GM10266 (cell line): ENCODE measurements around the gene GGN.

Source experiments
- DNase-seq: peaks from one replicate; pipeline ENCODE4 v3.0.0; 2012; ENCODE audit errors: extremely low spot score
- TF ChIP-seq, protein P1 (sequence below): IDR thresholded peaks from 2 replicates; pipeline ENCODE4 v1.5.1; 2012; ENCODE audit warnings: mild to moderate bottlenecking, low read depth; ENCODE audit not compliant: control insufficient read depth, insufficient read depth; ENCODE audit errors: missing control alignments

GGN gene

DNA sequence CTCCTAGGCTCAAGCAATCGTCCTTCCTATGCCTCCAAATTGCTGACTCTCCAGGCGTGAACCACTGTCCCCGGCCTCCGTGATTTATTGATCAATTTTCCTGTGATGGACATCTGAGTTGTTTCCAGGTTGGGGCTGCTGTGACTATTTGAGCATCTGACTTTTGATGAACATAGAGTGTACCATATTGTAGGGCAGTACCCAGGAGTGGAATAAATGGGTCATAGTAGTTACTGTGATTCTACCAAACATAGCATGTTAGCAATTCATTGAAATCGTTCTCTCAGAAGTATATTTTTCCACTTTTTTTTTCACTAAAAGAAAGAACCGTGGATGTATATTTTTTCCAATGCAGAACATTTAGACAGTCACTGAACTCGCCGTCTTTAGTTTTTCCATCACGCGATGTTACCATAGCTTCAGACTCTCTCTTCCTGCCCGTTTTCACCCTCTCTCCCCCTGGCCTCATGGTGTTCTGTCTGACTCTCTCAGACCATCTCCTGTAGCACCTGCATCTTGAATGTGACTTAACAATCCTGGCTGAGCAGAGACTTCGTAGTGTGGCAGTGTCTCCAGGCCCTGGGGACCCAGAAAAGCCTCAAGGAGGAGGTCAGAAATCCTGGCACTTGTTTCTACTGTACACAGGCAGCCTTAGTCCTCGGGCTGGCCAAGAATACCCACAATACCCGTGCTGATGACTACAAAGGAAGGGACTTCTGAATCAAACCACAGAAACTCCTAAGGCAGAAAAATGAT lies 41.4 kb upstream of the GGN start:
- no peak for DNase-seq

DNA sequence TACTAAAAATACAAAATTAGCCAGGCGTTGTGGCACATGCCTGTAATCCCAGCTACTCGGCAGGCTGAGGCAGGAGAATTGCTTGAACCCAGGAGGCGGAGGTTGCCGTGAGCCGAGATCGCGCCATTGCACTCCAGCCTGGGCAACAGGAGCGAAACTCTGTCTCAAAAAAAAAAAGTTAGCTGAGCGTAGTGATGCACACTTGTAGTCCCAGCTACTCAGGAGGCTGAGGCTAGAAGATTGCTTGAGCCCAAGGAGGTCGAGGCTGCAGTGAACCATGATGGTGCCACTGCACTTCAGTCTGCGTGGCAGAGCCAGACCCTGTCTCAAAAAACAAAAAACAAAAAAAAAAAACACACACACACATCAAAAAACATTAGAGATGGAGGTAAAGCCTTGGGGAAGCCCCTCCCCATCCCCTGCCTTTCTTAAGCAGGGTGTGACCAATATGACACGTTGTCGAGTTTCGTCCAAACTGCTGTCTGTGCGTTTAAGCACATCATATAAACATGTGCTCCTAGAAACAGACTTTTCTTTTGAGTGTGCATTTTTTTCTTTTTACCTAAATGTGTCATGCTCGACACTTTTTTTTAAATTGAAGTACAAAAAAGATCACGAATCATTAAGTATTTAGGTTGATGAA lies 39.3 kb upstream of the GGN start:
- DNase-seq = peak; percentile 78

More for the DNA sequence above, 41.4 kb upstream of the GGN start:
- TF ChIP-seq, protein P1, sequence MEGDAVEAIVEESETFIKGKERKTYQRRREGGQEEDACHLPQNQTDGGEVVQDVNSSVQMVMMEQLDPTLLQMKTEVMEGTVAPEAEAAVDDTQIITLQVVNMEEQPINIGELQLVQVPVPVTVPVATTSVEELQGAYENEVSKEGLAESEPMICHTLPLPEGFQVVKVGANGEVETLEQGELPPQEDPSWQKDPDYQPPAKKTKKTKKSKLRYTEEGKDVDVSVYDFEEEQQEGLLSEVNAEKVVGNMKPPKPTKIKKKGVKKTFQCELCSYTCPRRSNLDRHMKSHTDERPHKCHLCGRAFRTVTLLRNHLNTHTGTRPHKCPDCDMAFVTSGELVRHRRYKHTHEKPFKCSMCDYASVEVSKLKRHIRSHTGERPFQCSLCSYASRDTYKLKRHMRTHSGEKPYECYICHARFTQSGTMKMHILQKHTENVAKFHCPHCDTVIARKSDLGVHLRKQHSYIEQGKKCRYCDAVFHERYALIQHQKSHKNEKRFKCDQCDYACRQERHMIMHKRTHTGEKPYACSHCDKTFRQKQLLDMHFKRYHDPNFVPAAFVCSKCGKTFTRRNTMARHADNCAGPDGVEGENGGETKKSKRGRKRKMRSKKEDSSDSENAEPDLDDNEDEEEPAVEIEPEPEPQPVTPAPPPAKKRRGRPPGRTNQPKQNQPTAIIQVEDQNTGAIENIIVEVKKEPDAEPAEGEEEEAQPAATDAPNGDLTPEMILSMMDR = no peak

DNA sequence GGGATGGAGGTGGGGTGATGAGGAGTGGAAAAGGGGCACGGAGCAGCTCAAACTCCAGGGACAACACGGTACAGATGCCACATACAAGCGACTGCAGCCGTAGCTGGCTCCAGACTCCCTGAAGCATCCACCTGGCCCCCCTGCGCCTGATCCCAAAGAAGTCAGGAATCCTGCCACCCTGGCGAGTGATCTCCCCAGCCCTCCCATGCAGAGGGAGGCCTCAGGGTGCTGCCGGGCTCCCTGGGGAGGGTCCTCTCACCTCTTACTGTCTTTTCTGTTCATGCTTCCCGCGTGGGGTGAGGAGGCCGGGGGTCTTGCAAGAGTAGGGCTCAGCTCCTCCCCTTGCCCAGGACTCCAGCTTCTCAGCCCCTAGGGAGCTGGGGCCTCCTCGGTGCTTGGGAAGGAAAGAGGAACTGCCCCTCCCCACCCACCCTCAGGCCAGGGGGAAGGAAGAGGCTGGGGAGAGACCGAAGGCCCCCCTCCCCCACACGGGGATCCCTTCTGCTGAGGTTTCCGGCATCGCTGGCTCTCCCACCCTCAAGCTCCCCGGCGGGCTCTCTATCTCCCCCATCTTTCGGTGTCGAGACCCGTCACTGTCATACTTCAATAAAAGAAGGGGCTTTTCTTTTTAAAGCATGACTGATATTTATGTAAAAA lies 38.1 kb upstream of the GGN start, which contains the start of gene RASGRP4:
RASGRP4 (minus strand) TSS at position 410 of the 657 bp plus-strand sequence; CDS start at position 282, 128 bp downstream.
- peak; percentile 60 for DNase-seq
- TF ChIP-seq, protein P1 = no peak

DNA sequence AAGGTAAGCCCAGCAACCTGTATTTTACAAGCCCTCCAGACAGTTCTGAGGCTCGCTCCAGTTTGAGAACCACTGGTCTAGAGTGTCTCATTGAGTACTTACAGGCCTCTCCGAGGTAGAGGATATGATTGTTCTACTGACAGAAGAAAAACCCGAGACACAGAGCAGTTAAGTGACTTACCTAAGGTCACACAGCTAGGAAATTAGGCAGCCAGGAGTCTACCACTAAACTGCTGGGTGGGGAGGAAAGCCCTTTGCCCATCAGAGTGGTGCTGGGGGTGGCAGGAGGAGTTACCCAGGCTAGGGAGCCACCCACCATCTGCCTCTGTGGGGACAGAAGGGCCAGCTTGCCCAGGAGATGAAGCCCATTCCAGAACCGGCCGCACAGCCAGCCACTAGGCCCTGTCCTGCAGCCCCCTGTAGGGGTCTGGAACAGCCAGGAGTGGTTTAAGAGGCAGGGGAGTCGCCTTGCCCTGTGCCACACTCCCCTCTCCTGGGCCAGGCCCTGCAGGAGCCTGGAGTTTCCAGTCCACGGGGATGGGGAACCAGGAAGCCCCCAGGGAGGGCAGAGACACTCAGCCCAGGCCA lies 37.5 kb upstream of the GGN start:
- DNase-seq = no peak
- TF ChIP-seq, protein P1 = no peak

DNA sequence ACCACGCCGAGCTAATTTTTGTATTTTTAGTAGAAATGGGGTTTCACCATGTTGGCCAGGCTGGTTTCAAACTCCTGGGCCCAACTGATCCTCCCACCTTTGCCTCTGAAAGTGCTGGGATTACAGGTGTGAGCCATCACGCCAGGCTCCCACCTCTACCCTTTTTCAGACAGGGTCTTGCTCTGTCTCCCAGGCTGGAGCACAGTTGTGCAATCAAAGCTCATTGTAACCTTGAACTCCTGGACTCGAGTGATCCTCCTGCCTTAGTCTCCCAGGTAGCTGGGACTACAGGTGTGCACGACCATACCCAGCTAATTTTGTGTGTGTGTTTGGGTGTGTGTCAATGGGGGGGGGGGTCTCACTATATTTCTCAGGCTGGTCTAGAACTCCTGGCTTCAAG lies 36.4 kb upstream of the GGN start:
- no peak for DNase-seq
- TF ChIP-seq, protein P1 = no peak

DNA sequence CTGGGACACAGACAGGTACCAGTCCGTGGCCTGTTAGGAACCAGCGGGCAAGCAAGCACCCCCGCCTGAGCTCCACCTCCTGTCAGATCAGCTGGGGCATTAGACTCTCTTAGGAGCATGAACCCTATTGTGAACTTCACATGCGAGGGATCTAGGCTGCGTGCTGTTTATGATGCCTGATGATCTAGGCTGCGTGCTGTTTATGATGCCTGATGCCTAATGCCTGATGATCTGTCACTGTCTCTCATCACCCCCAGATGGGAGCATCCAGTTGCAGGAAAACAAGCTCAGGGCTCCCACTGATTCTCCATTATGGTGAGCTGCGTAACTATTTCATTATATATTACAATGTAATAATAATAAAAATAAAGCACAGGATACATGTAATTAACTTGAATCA lies 34.6 kb upstream of the GGN start:
- DNase-seq = no peak
- TF ChIP-seq, protein P1 = no peak

DNA sequence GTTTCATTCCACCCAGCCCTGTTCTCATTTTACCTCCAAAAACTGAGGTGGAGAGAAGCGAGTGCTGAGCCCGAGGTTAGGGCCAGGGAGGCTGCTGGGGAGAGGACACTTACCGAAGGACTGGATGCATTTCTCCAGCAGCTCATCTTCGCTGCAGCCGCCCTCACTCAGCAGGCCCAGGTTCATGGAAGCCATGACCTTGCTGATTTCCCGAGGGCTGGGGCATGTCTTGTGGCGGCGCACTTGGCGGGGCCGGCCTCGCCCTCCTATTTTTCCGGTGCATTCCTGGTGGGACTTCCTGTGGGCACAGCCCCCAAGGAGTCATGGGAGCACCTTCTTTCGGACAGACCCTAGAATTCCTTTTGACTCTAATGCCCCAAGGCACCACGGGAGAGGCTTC lies 34.0 kb upstream of the GGN start:
- TF ChIP-seq, protein P1 = no peak

More for the DNA sequence above, 34.0 kb upstream of the GGN start:
- DNase-seq = no peak
